HG02884 (cell line): ENCODE results near the gene TSPAN12.
"Not testable (repeated sequence)": the region's sequence is repeated elsewhere in the genome, so short reads cannot be mapped to it uniquely, and the experiment has no call there.

ENCODE experiments used
- ATAC-seq: cut with Tn5 transposase; IDR thresholded peaks from one replicate; pipeline ENCODE4 v1.9.1; 2021; ENCODE audit warnings: mild to moderate bottlenecking, moderate library complexity; ENCODE audit not compliant: unreplicated experiment

TSPAN12 gene

GRCh38 chr7:120806669-120807068, 51.3 kb downstream of the TSPAN12 start:
- no peak for ATAC-seq

GRCh38 chr7:120805636-120806388, 52.1 kb downstream of the TSPAN12 start:
- peak; percentile 72 for ATAC-seq

DNA sequence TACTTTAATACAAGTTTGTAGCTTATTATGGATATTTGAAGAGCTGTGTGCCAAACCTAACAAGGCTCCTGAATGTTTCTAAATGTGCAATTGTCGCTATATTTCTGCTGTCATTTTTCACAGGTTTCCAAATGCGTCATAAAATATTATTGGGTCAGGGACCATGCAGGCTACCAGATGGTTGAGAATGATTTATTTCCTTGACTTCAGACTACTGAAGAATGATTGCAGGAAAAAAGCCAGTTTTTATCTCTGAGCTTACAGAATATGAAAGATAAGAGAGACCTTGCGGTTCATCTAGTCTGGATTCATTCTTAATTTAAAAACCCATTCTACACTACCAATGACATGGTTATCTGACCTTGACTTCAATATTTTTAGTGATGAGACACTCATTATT, 55.2 kb downstream of the TSPAN12 start:
- ATAC-seq: no peak

- ATAC-seq: no peak
Measured at GRCh38 chr7:120799813-120800475, 58.0 kb downstream of the TSPAN12 start.

DNA sequence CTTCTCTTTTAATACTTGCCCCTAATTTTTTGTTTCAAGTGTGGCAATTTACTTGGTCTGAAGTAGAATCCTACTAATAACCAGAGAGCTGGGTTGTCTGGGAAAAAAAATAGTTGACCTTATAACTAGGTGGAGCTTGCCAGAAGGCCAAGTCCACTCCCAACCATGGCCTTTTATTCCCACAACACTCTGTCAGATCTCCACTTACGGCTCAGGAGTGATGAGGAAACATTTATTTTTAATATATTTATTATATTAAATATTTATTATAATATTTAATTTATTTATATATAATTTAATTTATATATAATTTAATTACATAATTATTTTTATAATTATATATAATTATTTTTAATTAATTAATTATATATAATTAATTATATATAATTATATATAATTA, 58.8 kb downstream of the TSPAN12 start:
- no peak for ATAC-seq

- no peak for ATAC-seq
Measured at GRCh38 chr7:120797026-120797645, 60.8 kb downstream of the TSPAN12 start.

DNA sequence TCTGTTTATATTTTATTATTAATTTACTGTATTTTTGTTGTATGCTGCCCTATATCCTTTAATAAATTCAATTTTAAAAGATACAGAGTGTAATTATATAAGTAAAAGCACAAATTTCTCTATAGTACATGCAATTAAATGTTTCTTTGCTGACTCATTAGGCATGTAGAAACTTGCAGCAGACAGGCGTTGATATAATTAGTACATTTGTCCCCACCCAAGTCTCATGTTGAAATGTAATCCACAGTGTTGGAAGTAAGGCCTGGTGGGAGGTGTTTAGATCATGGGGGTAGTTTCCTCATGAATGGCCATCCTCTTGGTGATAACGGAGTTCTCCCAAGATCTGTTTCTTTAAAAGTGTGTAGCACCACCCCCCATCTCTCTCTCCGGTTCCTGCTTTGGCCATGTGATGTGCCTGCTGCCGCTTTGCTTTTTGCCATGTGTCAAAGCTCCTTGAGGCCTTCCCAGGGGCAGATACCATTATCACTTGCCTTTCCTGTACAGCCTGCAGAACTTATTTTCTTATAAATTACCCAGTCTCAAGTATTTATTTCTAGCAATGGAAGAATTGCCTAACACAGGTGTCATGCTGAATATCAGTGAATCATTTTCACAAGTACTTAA, 63.7 kb downstream of the TSPAN12 start:
- ATAC-seq: no peak

- ATAC-seq: no peak
Measured at GRCh38 chr7:120793213-120793936, 64.6 kb downstream of the TSPAN12 start.

DNA sequence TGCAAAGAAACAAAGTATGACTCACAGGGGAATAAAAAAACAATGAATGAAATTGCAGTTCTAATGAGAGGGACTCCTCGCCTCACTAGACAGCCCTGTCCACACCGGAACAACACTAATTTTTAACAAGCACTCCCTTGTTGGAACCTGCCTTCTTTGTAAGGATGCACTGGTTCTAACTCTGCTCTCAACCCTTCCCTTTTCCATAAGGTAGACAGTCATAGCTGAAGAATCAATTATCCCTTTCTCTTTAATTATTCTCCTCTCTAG, 65.1 kb downstream of the TSPAN12 start:
- no peak for ATAC-seq

DNA sequence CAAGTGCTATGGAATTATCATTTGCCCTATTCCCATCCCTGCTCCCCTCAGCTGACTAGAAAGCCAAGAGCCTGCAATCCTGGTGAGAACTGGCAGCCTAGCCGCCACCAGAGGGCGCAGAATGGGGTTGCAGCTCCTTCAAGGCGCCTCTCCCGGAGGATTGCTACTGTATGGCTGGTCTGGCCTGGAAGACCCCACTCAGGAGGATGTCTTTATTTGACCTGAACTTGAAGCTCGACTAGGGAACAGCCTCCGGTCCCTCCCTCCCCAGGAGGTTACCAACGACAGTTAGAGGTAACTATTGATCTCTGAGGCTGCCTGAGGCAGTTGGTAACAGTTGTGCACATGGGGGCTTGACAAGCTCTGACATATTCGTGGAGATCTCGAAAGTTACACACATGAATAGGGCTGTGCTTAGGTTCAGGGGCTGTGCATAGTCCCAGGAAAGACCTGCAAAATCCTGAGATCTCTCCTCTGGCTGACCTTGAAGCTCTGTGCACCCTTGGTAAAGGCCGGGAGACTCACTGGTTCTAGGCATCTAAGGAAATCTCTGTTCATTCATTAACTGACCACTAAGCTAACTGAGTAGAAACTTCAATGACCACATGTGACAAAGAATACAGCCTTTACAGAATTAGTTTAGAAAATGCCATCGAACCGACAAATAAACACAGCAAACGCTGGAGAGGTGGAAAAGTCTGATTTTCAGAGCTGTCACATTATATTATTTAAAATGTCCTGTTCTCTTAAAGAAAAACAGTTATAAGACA, 65.7 kb downstream of the TSPAN12 start:
- peak; percentile 95 for ATAC-seq

- ATAC-seq: no peak
Measured at GRCh38 chr7:120785095-120785494, 72.8 kb downstream of the TSPAN12 start.

DNA sequence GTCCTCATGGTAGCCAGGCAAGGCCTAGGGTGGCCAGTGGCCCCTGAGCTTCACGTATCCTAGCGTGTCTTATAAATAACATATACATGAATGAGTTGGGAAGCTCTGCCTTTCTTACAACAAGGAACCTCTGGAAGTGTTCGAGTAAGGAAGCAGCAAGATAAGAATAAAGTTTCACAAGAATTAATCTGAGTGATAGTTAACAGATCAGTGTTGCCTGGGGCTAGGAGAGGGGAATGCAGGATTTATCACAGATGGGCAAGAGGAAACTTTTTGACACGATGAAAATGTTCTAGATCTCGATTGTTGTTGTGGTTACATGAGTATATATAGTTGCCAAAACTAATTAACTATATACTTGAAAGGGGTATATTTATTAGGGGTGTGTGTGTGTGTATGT, 74.2 kb downstream of the TSPAN12 start:
- no peak for ATAC-seq

DNA sequence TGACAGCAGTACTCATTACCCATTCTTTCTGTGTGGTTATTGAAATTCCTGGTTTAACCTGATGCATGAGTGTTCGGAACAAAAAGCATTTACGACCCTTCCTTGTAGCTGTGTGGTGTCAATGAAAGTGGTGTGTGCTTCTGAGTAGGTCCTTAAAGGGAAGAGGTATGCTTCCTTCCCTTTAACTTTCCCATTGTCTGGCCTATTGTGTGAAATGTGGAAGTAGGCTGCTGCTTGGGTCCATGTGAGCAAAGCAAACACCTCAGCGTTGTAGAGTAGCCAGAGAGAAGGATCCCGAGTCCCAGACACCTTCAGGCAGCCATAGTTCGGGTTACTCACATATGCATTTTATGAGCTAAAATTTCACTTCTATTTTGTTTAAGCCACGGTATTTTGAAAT, 74.7 kb downstream of the TSPAN12 start:
- ATAC-seq: no peak

DNA sequence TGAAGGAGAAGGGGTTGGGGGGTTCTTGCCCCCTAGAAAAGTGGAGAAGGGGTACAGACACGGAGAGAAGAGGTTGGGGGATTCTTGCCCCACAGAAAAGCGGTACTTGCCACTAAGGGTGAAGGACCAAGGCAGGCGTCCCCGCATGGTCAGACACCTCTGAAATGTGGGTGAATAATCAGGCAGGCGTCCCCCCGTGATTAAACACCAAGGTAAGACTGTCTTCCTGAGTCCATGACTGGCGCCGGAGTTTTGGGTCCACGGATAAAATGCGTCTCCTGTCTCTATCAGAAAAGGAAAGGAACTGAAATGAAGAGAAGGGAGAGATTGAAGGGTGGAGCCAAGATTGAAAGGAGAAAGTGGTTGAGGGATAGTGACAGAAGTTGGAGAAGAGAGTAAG, 76.0 kb downstream of the TSPAN12 start:
- not testable (repeated sequence) for ATAC-seq

GRCh38 chr7:120780938-120781337, 77.0 kb downstream of the TSPAN12 start:
- ATAC-seq: no peak

DNA sequence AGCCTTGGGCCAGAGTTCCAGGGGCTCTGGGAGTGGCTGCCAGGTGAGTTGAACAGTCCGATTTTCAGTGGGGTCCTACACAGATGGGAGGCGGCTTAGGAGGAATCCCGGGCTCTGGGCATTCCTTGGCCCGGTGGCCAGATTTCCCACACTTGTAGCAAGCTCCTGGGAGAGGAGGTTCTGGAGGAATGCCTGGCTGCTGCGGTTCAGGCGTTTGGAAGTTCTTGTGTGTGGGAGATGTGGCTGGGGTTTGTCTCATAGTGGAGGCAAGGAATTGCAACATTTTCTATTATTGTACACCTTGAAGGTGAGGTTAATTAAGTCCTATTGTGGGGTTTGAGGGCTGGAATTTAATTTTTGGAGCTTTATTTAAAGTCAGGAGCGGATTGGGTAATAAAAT, 77.5 kb downstream of the TSPAN12 start:
- ATAC-seq: not testable (repeated sequence)

DNA sequence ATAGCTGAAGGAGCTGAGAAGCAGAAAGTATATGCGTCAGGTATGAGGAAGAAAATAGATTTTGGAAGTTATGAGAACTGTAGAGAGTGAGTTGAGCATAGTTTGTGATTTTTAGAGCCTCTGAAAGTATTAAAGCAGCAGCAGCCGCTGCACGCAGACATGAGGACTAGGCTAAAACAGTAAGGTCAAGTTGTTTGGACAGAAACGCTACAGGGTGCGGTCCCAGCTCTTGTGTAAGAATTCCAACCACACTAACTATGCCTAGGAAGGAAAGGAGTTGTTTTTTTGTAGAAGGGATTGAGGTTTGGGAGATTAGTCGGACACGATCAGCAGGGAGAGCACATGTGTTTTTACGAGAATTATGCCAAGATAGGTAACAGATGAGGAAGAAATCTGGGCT, 78.9 kb downstream of the TSPAN12 start:
- ATAC-seq: not testable (repeated sequence)

- no peak for ATAC-seq
Measured at GRCh38 chr7:120775755-120776154, 82.2 kb downstream of the TSPAN12 start.

- ATAC-seq: no peak
Measured at GRCh38 chr7:120774481-120774880, 83.5 kb downstream of the TSPAN12 start.

DNA sequence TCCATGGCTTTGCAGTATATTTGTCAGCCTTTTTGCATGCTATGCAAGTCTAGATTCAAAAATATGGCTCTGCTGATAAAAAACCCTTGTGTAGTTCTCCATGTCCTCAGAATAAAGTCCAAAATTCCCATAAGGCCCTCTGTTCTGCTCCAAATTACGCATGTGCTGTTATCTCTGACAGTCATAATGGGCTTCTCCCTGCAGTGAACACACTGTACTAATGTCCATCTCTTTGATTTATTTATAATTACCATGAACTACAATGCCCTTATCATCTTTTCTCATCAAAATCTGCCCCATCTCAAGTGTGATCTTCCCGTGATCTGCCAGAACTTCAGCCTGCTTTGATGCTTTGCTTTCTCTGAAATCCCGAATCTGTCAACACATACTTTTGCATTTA, 87.7 kb downstream of the TSPAN12 start:
- ATAC-seq: no peak

DNA sequence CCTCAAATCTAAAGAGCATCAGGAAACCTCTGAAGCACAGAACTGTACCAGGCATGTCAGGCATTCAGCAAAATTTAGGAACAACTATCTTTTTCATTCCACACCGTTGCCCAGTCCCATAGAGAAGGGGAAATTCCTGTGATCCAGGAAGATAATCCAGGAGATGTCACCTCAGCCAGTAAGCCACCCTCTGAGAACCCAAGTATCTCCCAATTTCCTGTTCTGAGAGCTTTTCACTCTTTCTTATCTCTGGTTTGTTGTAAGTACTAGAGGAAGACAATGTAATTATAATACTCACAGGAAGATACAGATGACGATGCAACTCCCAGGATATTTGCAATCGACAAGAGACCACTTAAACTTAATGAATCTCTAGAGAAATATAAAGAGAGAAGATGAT, 97.1 kb downstream of the TSPAN12 start:
- no peak for ATAC-seq
